H1 (cell line): ENCODE results near the gene FGFR2. TPM values are rescaled to one million over a fixed set of nuclear protein-coding genes. Genes with fewer than 3 reads are reported as not detected.

Experiments used
- CTCF ChIA-PET: fragments of 300-600 bp; sonication (Branson Sonifier 250); formaldehyde crosslinking; loops from one replicate; lab custom pipeline; 2021; ENCODE audit not compliant: partially characterized antibody; lab: Charles Lee
- POLR2A ChIA-PET: fragments of 300-600 bp; sonication (Branson Sonifier 250); formaldehyde crosslinking; loops from one replicate; lab custom pipeline; 2021; ENCODE audit warnings: inconsistent platforms; ENCODE audit not compliant: partially characterized antibody; lab: Charles Lee
- DNase-seq, 2 experiments: peaks; one replicate each; pipeline versions ENCODE4 v3.0.0 to v3.0.0-alpha.2; 2010 to 2022; ENCODE audit warnings: low spot score in 2 of 2, low read depth in 1 of 2, mixed read lengths in 1 of 2
- FAIRE-seq: peaks from 2 replicates; lab custom pipeline; 2011; peaks lifted over from hg19 to GRCh38; lab: Jason Lieb, UNC
- H2AFZ ChIP-seq: 2 replicates; pipeline ENCODE4 v1.8.1; 2012; ENCODE audit warnings: low read length, inconsistent platforms
- H2AK5ac ChIP-seq: 2 replicates; pipeline ENCODE4 v1.6.1; 2013; ENCODE audit warnings: low read depth, low read length
- H2BK120ac ChIP-seq: replicated peaks from 2 replicates; pipeline ENCODE3; 2013; ENCODE audit warnings: low read depth, low read length, inconsistent platforms
- H2BK12ac ChIP-seq: 2 replicates; pipeline ENCODE4 v1.6.1; 2013; ENCODE audit warnings: low read depth, low read length
- H2BK15ac ChIP-seq: 2 replicates; pipeline ENCODE4 v1.6.1; 2013; ENCODE audit warnings: low read length
- H2BK20ac ChIP-seq: 2 replicates; pipeline ENCODE4 v1.6.1; 2013; ENCODE audit warnings: low read length
- H2BK5ac ChIP-seq: 2 replicates; pipeline ENCODE4 v1.6.1; 2013; ENCODE audit warnings: low read depth, low read length
- H3K14ac ChIP-seq: 2 replicates; pipeline ENCODE4 v1.6.1; 2013; ENCODE audit warnings: inconsistent platforms; ENCODE audit not compliant: insufficient read length
- H3K18ac ChIP-seq: 2 replicates; pipeline ENCODE4 v1.6.1; 2013; ENCODE audit warnings: low read length; ENCODE audit errors: extremely low read depth
- H3K23ac ChIP-seq: 2 replicates; pipeline ENCODE4 v1.6.1; 2013; ENCODE audit warnings: inconsistent platforms; ENCODE audit not compliant: insufficient read length
- H3K23me2 ChIP-seq: 2 replicates; pipeline ENCODE4 v1.6.1; 2013; ENCODE audit warnings: low read depth, low read length
- H3K27ac ChIP-seq: 2 replicates; pipeline ENCODE4 v1.6.1; 2011; ENCODE audit warnings: low read depth, low read length, inconsistent platforms
- H3K27me3 ChIP-seq, 4 experiments: replicated peaks in 1 of 4; 1 replicate in 1 of 4; 2 replicates in 3 of 4; pipeline versions ENCODE4 v1.6.1 to v1.8.1; 2011 to 2013; ENCODE audit warnings: low read length in 3 of 4, mild to moderate bottlenecking in 3 of 4, inconsistent platforms in 2 of 4, mixed read lengths in 2 of 4, moderate library complexity in 1 of 4; ENCODE audit not compliant: control insufficient read depth in 3 of 4, insufficient read depth in 3 of 4; ENCODE audit errors: extremely low read depth in 1 of 4
- H3K36me3 ChIP-seq, 4 experiments: 2 replicates each; pipeline versions ENCODE4 v1.6.1 to v1.8.1; 2011 to 2013; ENCODE audit warnings: mild to moderate bottlenecking in 4 of 4, low read length in 3 of 4, moderate library complexity in 2 of 4, control low read depth in 1 of 4, inconsistent platforms in 1 of 4; ENCODE audit not compliant: insufficient read depth in 4 of 4, control insufficient read depth in 2 of 4
- H3K4ac ChIP-seq: replicated peaks from 2 replicates; pipeline ENCODE3; 2013; ENCODE audit warnings: low read length, low read depth, mixed read lengths, inconsistent platforms; ENCODE audit not compliant: insufficient read length
- H3K4me1 ChIP-seq, 4 experiments: replicated peaks in 1 of 4; 1 replicate in 1 of 4; 2 replicates in 3 of 4; pipeline versions ENCODE4 v1.6.1 to v1.8.1; 2011 to 2013; ENCODE audit warnings: low read length in 3 of 4, inconsistent platforms in 2 of 4, mixed read lengths in 1 of 4; ENCODE audit not compliant: insufficient read depth in 4 of 4, control insufficient read depth in 3 of 4
- H3K4me2 ChIP-seq, 2 experiments: 2 replicates each; pipeline versions ENCODE4 v1.6.1 to v1.8.1; 2011 to 2013; ENCODE audit warnings: low read depth in 2 of 2, low read length in 2 of 2, control low read depth in 1 of 2, inconsistent platforms in 1 of 2, mild to moderate bottlenecking in 1 of 2; ENCODE audit not compliant: insufficient read depth in 1 of 2
- H3K4me3 ChIP-seq, 4 experiments: fragments of 200-600, 300-600 bp in 1 of 4; sonication (generic), shearing (Covaris generic), sonication (Bioruptor Twin) in 1 of 4; 2 replicates each; pipeline versions ENCODE4 v1.5.1 to v1.8.1; 2011 to 2016; ENCODE audit warnings: low read length in 4 of 4, low read depth in 3 of 4, control low read depth in 2 of 4, inconsistent platforms in 2 of 4, mild to moderate bottlenecking in 2 of 4, mixed read lengths in 1 of 4, moderate library complexity in 1 of 4; ENCODE audit not compliant: insufficient read depth in 2 of 4; ENCODE audit errors: extremely low read depth in 1 of 4
- H3K56ac ChIP-seq: replicated peaks from 2 replicates; pipeline ENCODE3; 2013; ENCODE audit warnings: low read depth, mild to moderate bottlenecking, mixed read lengths, low read length, inconsistent platforms; ENCODE audit not compliant: insufficient read length
- H3K79me1 ChIP-seq: 2 replicates; pipeline ENCODE4 v1.6.1; 2013; ENCODE audit warnings: low read depth, low read length, control low read depth
- H3K79me2 ChIP-seq, 2 experiments: 2 replicates each; pipeline versions ENCODE4 v1.6.1 to v1.8.1; 2012 to 2013; ENCODE audit warnings: low read length in 2 of 2, mild to moderate bottlenecking in 2 of 2, inconsistent platforms in 1 of 2; ENCODE audit not compliant: insufficient read depth in 2 of 2, control insufficient read depth in 1 of 2
- H3K9ac ChIP-seq, 4 experiments: replicated peaks in 1 of 4; 1 replicate in 1 of 4; 2 replicates in 3 of 4; pipeline versions ENCODE4 v1.6.1 to v1.8.1; 2011 to 2013; ENCODE audit warnings: low read depth in 3 of 4, low read length in 3 of 4, control low read depth in 2 of 4, mild to moderate bottlenecking in 2 of 4, moderate library complexity in 2 of 4, inconsistent platforms in 1 of 4; ENCODE audit errors: extremely low read depth in 1 of 4
- H3K9me3 ChIP-seq, 2 experiments: 2 replicates each; pipeline versions ENCODE4 v1.6.1 to v1.8.1; 2012 to 2013; ENCODE audit warnings: mild to moderate bottlenecking in 2 of 2, moderate library complexity in 2 of 2, control low read depth in 1 of 2, inconsistent platforms in 1 of 2, low read depth in 1 of 2, low read length in 1 of 2, mixed read lengths in 1 of 2; ENCODE audit not compliant: insufficient read depth in 2 of 2
- H4K20me1 ChIP-seq, 2 experiments: replicated peaks in 1 of 2; 2 replicates each; pipeline versions ENCODE3 to v1.8.1; 2011 to 2013; ENCODE audit warnings: inconsistent platforms in 2 of 2, low read length in 2 of 2, mild to moderate bottlenecking in 1 of 2; ENCODE audit not compliant: insufficient read depth in 2 of 2, control insufficient read depth in 1 of 2
- H4K5ac ChIP-seq: 2 replicates; pipeline ENCODE4 v1.6.1; 2013; ENCODE audit warnings: low read length, low read depth, mixed read lengths, inconsistent platforms; ENCODE audit not compliant: insufficient read length
- H4K8ac ChIP-seq: 2 replicates; pipeline ENCODE4 v1.8.0; 2013; ENCODE audit warnings: mild to moderate bottlenecking, moderate library complexity, low read length, inconsistent platforms; ENCODE audit not compliant: insufficient read depth; ENCODE audit errors: extremely low read depth
- H4K91ac ChIP-seq: replicated peaks from 2 replicates; pipeline ENCODE3; 2013; ENCODE audit warnings: low read length, mixed read lengths, inconsistent platforms; ENCODE audit not compliant: insufficient read length
- JUN ChIP-seq: IDR thresholded peaks from 2 replicates; pipeline ENCODE4 v1.6.1; 2011; ENCODE audit warnings: low read depth, mild to moderate bottlenecking, improper control_type of control experiment, low read length
- RFX5 ChIP-seq: IDR thresholded peaks from 2 replicates; pipeline ENCODE4 v1.6.1; 2011; ENCODE audit warnings: low read depth, low read length, improper control_type of control experiment, borderline replicate concordance
- WGBS, 2 experiments: shearing (Covaris generic) in 1 of 2; methylation state at CpG; one replicate each; pipeline versions ENCODE4 v1.1.6 to v1.1.7; 2013 to 2015; ENCODE audit warnings: low lambda C conversion rate in 2 of 2, mixed read lengths in 2 of 2, inconsistent platforms in 1 of 2, low coverage in 1 of 2, missing lambda C conversion rate in 1 of 2; ENCODE audit not compliant: insufficient replicate concordance in 2 of 2, insufficient coverage in 1 of 2, insufficient read length in 1 of 2; ENCODE audit errors: extremely low coverage in 1 of 2, missing lambda C conversion rate in 1 of 2; 5-methylcytosine and 5-hydroxymethylcytosine counted together
- polyA plus RNA-seq, 7 experiments: library from polyadenylated mRNA; depleted of rRNA in 3 of 7; stranded (reverse) in 5 of 7; unstranded in 2 of 7; fragments of >200 nt in 5 of 7; fragments of 200-250 nt in 2 of 7; gene quantifications; 1 replicate in 5 of 7; 2 replicates in 1 of 7; 4 replicates in 1 of 7; pipeline versions ENCODE4 v1.2.1 to v1.2.3, GENCODE V29; 2011 to 2013; ENCODE audit warnings: missing spikeins in 2 of 7, mixed read lengths in 2 of 7
- total RNA-seq: library from RNA; stranded (reverse); fragmentation: NEBNext Ultra II Directional; extraction: Animal tissue kit (Norgen Biotek cat#: 25700); gene quantifications from 2 replicates; pipeline ENCODE4 v1.2.1, GENCODE V29; 2021

Gene FGFR2
- total and polyA plus RNA-seq, 2 of the 8 experiments (the other 6 are each of a cell fraction or from before 2014, with no cell fraction given): 50.2 to 81.2 TPM

GRCh38 chr10:121532292-121532864 is 65.9 kb downstream of the FGFR2 start:
- no peak overlapping the region for H3K9ac ChIP-seq

More at GRCh38 chr10:121532292-121532864, 65.9 kb downstream of the FGFR2 start:
- DNase-seq (no peak), FAIRE-seq (no peak)
- peaks cover 4 to 90% of the 10 kb centered on the region in 2 experiments; a peak in 3 of 4 replicates for H3K79me2 ChIP-seq
- H3K4me2 ChIP-seq: no peak overlapping the region
- ChIA-PET CTCF (interaction anchor here (0.8 kb wide), 1 partner anchor 76 kb away, joined by 3 read pairs; no protein-coding TSS in a partner anchor), POLR2A (no interaction called here)
- no peak overlapping the region for H3K4me3 ChIP-seq
- no peak overlapping the region for H4K91ac ChIP-seq
- no peak for TF ChIP-seq RFX5
- TF ChIP-seq JUN: no peak
- no peaks in the 10 kb centered on the region for H3K9me3 ChIP-seq
- no peak overlapping the region for H3K18ac ChIP-seq
- H3K4me1 ChIP-seq: peaks cover 0 to 13% (median 9%) of the 10 kb centered on the region in 4 experiments; a peak in 3 of 7 replicates
- H2BK12ac ChIP-seq: no peak overlapping the region
- no peak overlapping the region for H4K5ac ChIP-seq
- no peak overlapping the region for H3K23ac ChIP-seq
- no peaks in the 10 kb centered on the region for H3K27me3 ChIP-seq
- H3K27ac ChIP-seq: no peak overlapping the region
- peaks cover 26% of the 10 kb centered on the region for H3K79me1 ChIP-seq
- 91% methylated on average over 13 of the region's 13 CpGs; no CpG with 5 or more reads in 1 of the 2 experiments for WGBS, 2 experiments
- H3K56ac ChIP-seq: no peak overlapping the region
- H3K36me3 ChIP-seq: peaks cover 5 to 42% (median 10%) of the 10 kb centered on the region in 4 experiments; a peak in 6 of 8 replicates
- H4K8ac ChIP-seq: no peak overlapping the region
- H4K20me1 ChIP-seq: peaks cover 8 to 18% of the 10 kb centered on the region in 2 experiments
- no peak overlapping the region for H3K14ac ChIP-seq
- H2BK20ac ChIP-seq: no peak overlapping the region
- no peak overlapping the region for H2AK5ac ChIP-seq
- H2BK5ac ChIP-seq: peak overlapping the region; percentile 30; the same call in 1 of the 2 replicates
- H2BK15ac ChIP-seq: 0 out of 2 replicates have a peak overlapping the region, but pooled peaks have one; percentile 37
- no peak overlapping the region for H2BK120ac ChIP-seq
- H3K4ac ChIP-seq: no peak overlapping the region
- H3K23me2 ChIP-seq: no peaks in the 10 kb centered on the region
- no peak overlapping the region for H2AFZ ChIP-seq
